ENCODE data around the gene RIOK3. TPM values are rescaled to one million over a fixed set of nuclear protein-coding genes. Genes with fewer than 3 reads are reported as not detected.
A peak's percentile ranks its signal among the peaks of the same experiment; 100 is the strongest.

The RIOK3 gene
- 36.2 and 48.2 TPM in 2 replicates for polyA plus RNA-seq (2011; rRNA removed)
- 26.5 and 39.0 TPM in 2 replicates for polyA minus RNA-seq (2011; rRNA and poly(A)+ RNA removed)

GRCh38 chr18:23452728-23453679 is at the start of gene RIOK3:
Gene RIOK3, plus strand, starts transcription at chr18:23453287. Its CDS starts 153 bp downstream, at chr18:23453440.
- TF ChIP-seq, protein P1, sequence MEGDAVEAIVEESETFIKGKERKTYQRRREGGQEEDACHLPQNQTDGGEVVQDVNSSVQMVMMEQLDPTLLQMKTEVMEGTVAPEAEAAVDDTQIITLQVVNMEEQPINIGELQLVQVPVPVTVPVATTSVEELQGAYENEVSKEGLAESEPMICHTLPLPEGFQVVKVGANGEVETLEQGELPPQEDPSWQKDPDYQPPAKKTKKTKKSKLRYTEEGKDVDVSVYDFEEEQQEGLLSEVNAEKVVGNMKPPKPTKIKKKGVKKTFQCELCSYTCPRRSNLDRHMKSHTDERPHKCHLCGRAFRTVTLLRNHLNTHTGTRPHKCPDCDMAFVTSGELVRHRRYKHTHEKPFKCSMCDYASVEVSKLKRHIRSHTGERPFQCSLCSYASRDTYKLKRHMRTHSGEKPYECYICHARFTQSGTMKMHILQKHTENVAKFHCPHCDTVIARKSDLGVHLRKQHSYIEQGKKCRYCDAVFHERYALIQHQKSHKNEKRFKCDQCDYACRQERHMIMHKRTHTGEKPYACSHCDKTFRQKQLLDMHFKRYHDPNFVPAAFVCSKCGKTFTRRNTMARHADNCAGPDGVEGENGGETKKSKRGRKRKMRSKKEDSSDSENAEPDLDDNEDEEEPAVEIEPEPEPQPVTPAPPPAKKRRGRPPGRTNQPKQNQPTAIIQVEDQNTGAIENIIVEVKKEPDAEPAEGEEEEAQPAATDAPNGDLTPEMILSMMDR (IDR thresholded peaks at IDR 0.05; ENCODE audit: low read depth, low read length) = no peak
- Histone ChIP-seq H3K27ac (ENCODE audit: low read depth, low read length) (peak within 1 kb of the TSS; percentile 83), H3K4me3 (ENCODE audit: low read depth, low read length) (peak within 1 kb of the TSS; percentile 98), H3K9me3 (ENCODE audit: control insufficient read depth, insufficient read depth, low read length) (no peaks in the 10 kb centered on the region), H3K27me3 (ENCODE audit: control insufficient read depth, insufficient read depth, low read length) (no peaks in the 10 kb centered on the region)
- ChIA-PET CTCF (interaction anchor here (1.0 to 1.9 kb wide), 3 partner anchors 10 to 421 kb away, joined by 3 to 8 read pairs (median 4); no protein-coding TSS in a partner anchor), POLR2A (interaction anchor here (0.6 to 1.7 kb wide), 4 partner anchors 9 to 346 kb away, joined by 3 to 6 read pairs (median 4); a partner anchor contains a TSS)
- DNase-seq (ENCODE audit: low read depth, low spot score) = peak; percentile 71

DNA sequence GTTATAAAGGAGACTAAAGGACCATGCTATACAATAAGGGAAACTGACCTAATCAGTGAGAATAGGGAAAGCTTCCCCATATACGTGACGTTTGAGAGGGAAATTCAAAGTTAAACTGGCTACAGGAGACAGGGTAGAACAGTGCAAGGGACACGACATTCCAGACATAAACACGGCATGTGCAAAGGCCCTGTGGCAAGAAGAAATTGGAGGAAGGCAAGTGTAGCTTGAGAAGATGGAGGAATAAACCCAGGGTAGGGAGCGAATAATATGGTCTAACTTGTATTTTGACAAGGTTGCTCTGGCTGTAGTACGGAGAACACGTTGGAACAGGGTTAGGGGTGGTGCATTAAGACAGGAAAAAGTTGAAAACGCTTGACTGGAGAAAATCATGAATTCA is 49.8 kb upstream of the RIOK3 start:
- ChIA-PET CTCF (interaction anchor here (1.0 to 1.9 kb wide), 4 partner anchors 9 to 372 kb away, joined by 3 to 7 read pairs (median 4); no protein-coding TSS in a partner anchor), POLR2A (no interaction called here)
- Histone ChIP-seq H3K4me3 (ENCODE audit: low read depth, low read length) (no peak overlapping the region), H3K9me3 (ENCODE audit: control insufficient read depth, insufficient read depth, low read length) (no peaks in the 10 kb centered on the region), H3K27ac (ENCODE audit: low read depth, low read length) (no peak overlapping the region), H3K27me3 (ENCODE audit: control insufficient read depth, insufficient read depth, low read length) (no peaks in the 10 kb centered on the region)
- DNase-seq (ENCODE audit: low read depth, low spot score) = no peak
- TF ChIP-seq, protein P1 (IDR thresholded peaks at IDR 0.05; ENCODE audit: low read depth, low read length) = no peak

GRCh38 chr18:23405636-23406035 is 47.5 kb upstream of the RIOK3 start:
- CTCF ChIA-PET = interaction anchor here (0.7 to 2.9 kb wide), 4 partner anchors 26 to 607 kb away, joined by 3 to 24 read pairs (median 3); no protein-coding TSS in a partner anchor

GRCh38 chr18:23406271-23406787 is 46.8 kb upstream of the RIOK3 start:
- H3K27ac ChIP-seq (ENCODE audit: low read depth, low read length) = no peak overlapping the region

More at GRCh38 chr18:23405636-23406035, 47.5 kb upstream of the RIOK3 start:
- Histone ChIP-seq H3K9me3 (ENCODE audit: control insufficient read depth, insufficient read depth, low read length) (no peaks in the 10 kb centered on the region), H3K27me3 (ENCODE audit: control insufficient read depth, insufficient read depth, low read length) (no peaks in the 10 kb centered on the region), H3K27ac (ENCODE audit: low read depth, low read length) (no peak overlapping the region), H3K4me3 (ENCODE audit: low read depth, low read length) (no peak overlapping the region)
- TF ChIP-seq, protein P1 (IDR thresholded peaks at IDR 0.05; ENCODE audit: low read depth, low read length) = no peak
- DNase-seq (ENCODE audit: low read depth, low spot score) = no peak
- POLR2A ChIA-PET = interaction anchor here (0.6 kb wide), 1 partner anchor 47 kb away, joined by 3 read pairs; no protein-coding TSS in a partner anchor

More at GRCh38 chr18:23406271-23406787, 46.8 kb upstream of the RIOK3 start:
- CTCF ChIA-PET = interaction anchor here (0.6 to 2.9 kb wide), 5 partner anchors 27 to 607 kb away, joined by 3 to 24 read pairs (median 3); no protein-coding TSS in a partner anchor
- H3K27me3 ChIP-seq (ENCODE audit: control insufficient read depth, insufficient read depth, low read length) = no peaks in the 10 kb centered on the region
- no peak overlapping the region for H3K4me3 ChIP-seq (ENCODE audit: low read depth, low read length)
- TF ChIP-seq, protein P1 (IDR thresholded peaks at IDR 0.05; ENCODE audit: low read depth, low read length) = no peak
- no peak for DNase-seq (ENCODE audit: low read depth, low spot score)
- no peaks in the 10 kb centered on the region for H3K9me3 ChIP-seq (ENCODE audit: control insufficient read depth, insufficient read depth, low read length)
- POLR2A ChIA-PET = no interaction called here
